DOHH2 (cell line): Measurements from ENCODE around the gene FCN2.

Experiments
- H3F3A ChIP-seq: fragments of 200-600 bp; sonication (generic), shearing (Covaris generic); 2 replicates; pipeline ENCODE4 v1.6.0; 2016; ENCODE audit warnings: antibody characterized with exemption, mild to moderate bottlenecking; ENCODE audit not compliant: control insufficient read depth, insufficient read depth
- H3K27ac ChIP-seq: fragments of 200-600 bp; sonication (generic); 2 replicates; pipeline ENCODE4 v1.5.1; 2014; ENCODE audit warnings: low read depth, mild to moderate bottlenecking, low read length, moderate library complexity
- H3K27me3 ChIP-seq: fragments of 200-600 bp; sonication (generic); 2 replicates; pipeline ENCODE4 v1.6.1; 2014; ENCODE audit warnings: mild to moderate bottlenecking, low read length, mixed read lengths; ENCODE audit not compliant: control insufficient read depth
- H3K36me3 ChIP-seq: fragments of 200-600 bp; sonication (generic); 2 replicates; pipeline ENCODE4 v1.6.1; 2014; ENCODE audit warnings: mild to moderate bottlenecking, low read length, moderate library complexity, mixed read lengths; ENCODE audit not compliant: control insufficient read depth
- H3K4me1 ChIP-seq: fragments of 200-600 bp; sonication (generic); 2 replicates; pipeline ENCODE4 v1.6.1; 2014; ENCODE audit warnings: mild to moderate bottlenecking, low read length, mixed read lengths; ENCODE audit not compliant: control insufficient read depth
- H3K4me2 ChIP-seq: fragments of 200-600 bp; sonication (generic); 2 replicates; pipeline ENCODE4 v1.6.0; 2014; ENCODE audit warnings: mild to moderate bottlenecking, low read length, moderate library complexity
- H3K4me3 ChIP-seq: fragments of 200-600 bp; sonication (generic); 2 replicates; pipeline ENCODE4 v1.5.1; 2014; ENCODE audit warnings: mild to moderate bottlenecking, low read length, mixed read lengths
- H3K79me2 ChIP-seq: fragments of 200-600 bp; sonication (generic); 2 replicates; pipeline ENCODE4 v1.6.1; 2014; ENCODE audit warnings: mild to moderate bottlenecking, low read length, mixed read lengths; ENCODE audit not compliant: control insufficient read depth
- H3K9me2 ChIP-seq: fragments of 200-600 bp; sonication (generic); replicated peaks from 2 replicates; pipeline ENCODE4 v1.6.1; 2014; ENCODE audit warnings: mild to moderate bottlenecking, low read length, mixed read lengths; ENCODE audit not compliant: control insufficient read depth
- H3K9me3 ChIP-seq: fragments of 200-600 bp; sonication (generic); 2 replicates; pipeline ENCODE4 v1.6.1; 2014; ENCODE audit warnings: antibody characterized with exemption, low read length, mixed read lengths; ENCODE audit not compliant: control insufficient read depth, insufficient read depth
- H4K20me1 ChIP-seq: fragments of 200-600 bp; sonication (generic); 2 replicates; pipeline ENCODE4 v1.6.0; 2014; ENCODE audit warnings: low read depth, mild to moderate bottlenecking, antibody characterized with exemption, low read length, moderate library complexity; ENCODE audit not compliant: control insufficient read depth, insufficient read depth
- CTCF ChIP-seq: fragments of 200-600 bp; sonication (generic); IDR thresholded peaks from one replicate; pipeline ENCODE4 v1.5.1; 2014; ENCODE audit warnings: antibody characterized with exemption, mild to moderate bottlenecking, low read depth, low read length; ENCODE audit not compliant: poor library complexity, severe bottlenecking
- EZH2phosphoT487 ChIP-seq: fragments of 200-600 bp; sonication (generic); IDR thresholded peaks from 2 replicates; pipeline ENCODE4 v1.6.1; 2017; ENCODE audit warnings: borderline replicate concordance, mild to moderate bottlenecking, antibody characterized with exemption, low read length, moderate library complexity, mixed read lengths

The FCN2 gene

GRCh38 chr9:134840511-134840910 is 40.1 kb upstream of the FCN2 start:
- Histone ChIP-seq H3K27ac (no peak overlapping the region), H3F3A (no peaks in the 10 kb centered on the region), H3K36me3 (no peaks in the 10 kb centered on the region), H3K9me3 (no peaks in the 10 kb centered on the region), H3K27me3 (no peaks in the 10 kb centered on the region), H3K79me2 (no peaks in the 10 kb centered on the region), H3K4me2 (no peak overlapping the region), H3K9me2 (no peaks in the 10 kb centered on the region), H3K4me3 (no peak overlapping the region), H4K20me1 (no peaks in the 10 kb centered on the region), H3K4me1 (no peaks in the 10 kb centered on the region)
- no peak for TF ChIP-seq EZH2phosphoT487
- TF ChIP-seq CTCF: no peak

DNA sequence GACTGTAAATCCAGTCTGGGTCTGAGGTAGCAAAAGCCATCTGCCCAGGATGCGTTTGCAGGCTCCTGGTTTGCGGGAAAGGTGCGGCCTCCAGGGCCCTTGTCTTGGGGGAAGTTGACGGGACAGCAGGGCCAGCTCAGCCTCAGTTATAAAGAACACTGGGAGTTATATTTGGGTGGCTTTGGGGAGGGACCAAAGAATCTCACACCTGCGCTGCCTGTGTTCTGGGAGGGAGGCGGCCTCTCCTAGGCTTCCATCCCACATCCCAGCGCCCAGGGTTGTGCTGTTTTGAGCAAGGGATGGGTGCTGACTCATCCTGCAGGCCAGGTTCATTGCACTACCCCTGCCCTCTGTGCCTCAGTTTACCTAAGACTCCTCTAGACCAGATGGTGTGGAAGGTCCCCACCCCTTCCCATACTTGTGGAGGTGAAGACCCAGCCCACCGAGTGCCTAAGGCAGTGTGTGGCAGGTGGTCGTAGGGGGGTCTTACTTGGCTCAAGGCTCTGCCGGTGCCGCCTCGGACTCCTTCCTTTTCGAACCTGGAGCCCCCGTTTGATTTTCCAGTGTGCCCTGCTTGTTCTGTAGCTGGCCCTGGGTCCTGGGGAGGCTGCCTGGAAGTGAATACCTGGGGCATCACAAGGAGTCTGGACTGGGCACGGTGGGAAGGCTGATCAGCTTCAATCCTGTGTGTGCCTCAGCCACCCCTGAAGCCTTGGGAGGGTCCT is 39.3 kb upstream of the FCN2 start:
- Histone ChIP-seq H3K79me2 (no peaks in the 10 kb centered on the region), H3K4me1 (no peaks in the 10 kb centered on the region), H3K27me3 (no peaks in the 10 kb centered on the region), H3K9me2 (no peaks in the 10 kb centered on the region), H3K27ac (no peak overlapping the region), H3K36me3 (no peaks in the 10 kb centered on the region), H3K4me3 (no peak overlapping the region), H3K9me3 (no peaks in the 10 kb centered on the region), H4K20me1 (no peaks in the 10 kb centered on the region), H3K4me2 (no peak overlapping the region), H3F3A (no peaks in the 10 kb centered on the region)
- no peak for TF ChIP-seq EZH2phosphoT487
- TF ChIP-seq CTCF: no peak

GRCh38 chr9:134842321-134842720 is 38.3 kb upstream of the FCN2 start:
- Histone ChIP-seq H3F3A (no peaks in the 10 kb centered on the region), H3K9me3 (no peaks in the 10 kb centered on the region), H3K4me2 (no peak overlapping the region), H3K27ac (no peak overlapping the region), H3K79me2 (no peaks in the 10 kb centered on the region), H3K27me3 (no peaks in the 10 kb centered on the region), H4K20me1 (no peaks in the 10 kb centered on the region), H3K36me3 (no peaks in the 10 kb centered on the region), H3K4me1 (no peaks in the 10 kb centered on the region), H3K4me3 (no peak overlapping the region), H3K9me2 (no peaks in the 10 kb centered on the region)
- TF ChIP-seq EZH2phosphoT487: no peak
- TF ChIP-seq CTCF: no peak
